ENCODE data around the gene KIF23. TPM values are rescaled to one million over a fixed set of nuclear protein-coding genes. Genes with fewer than 3 reads are reported as not detected.

Gene KIF23
- total RNA-seq, 1 donor from 2014 or later = 1.8 TPM

GRCh38 chr15:69468241-69469121 lies 54.3 kb downstream of the KIF23 start:
- H3K4me3 ChIP-seq = no peak overlapping the region
- no peaks in the 10 kb centered on the region for H3K9me3 ChIP-seq
- no peaks in the 10 kb centered on the region for H3K27me3 ChIP-seq
- no peaks in the 10 kb centered on the region for H3K36me3 ChIP-seq
- H3K27ac ChIP-seq = no peak overlapping the region
- DNase-seq (ENCODE audit: low spot score in 2 of 2) = peak; percentile 18 to 64
- peaks cover 0 to 2% of the 10 kb centered on the region in 2 donors for H3K4me1 ChIP-seq
- no peak for TF ChIP-seq CTCF (IDR thresholded peaks at IDR 0.05)
- intact Hi-C loops (cut with DNase I) = loop anchor here (10.0 kb wide), 1 partner anchor 126 kb away; no protein-coding TSS in a partner anchor

- H3K4me1 ChIP-seq = no peaks in the 10 kb centered on the region
- no peak overlapping the region for H3K27ac ChIP-seq
- no peak overlapping the region for H3K4me3 ChIP-seq
- intact Hi-C loops (cut with DNase I) = loop anchor here (10.0 kb wide), 1 partner anchor 125 kb away; no protein-coding TSS in a partner anchor
- H3K27me3 ChIP-seq = no peaks in the 10 kb centered on the region
- peak in 1 of 2 donors; percentile 49 for DNase-seq (ENCODE audit: low spot score in 2 of 2)
- H3K36me3 ChIP-seq = no peaks in the 10 kb centered on the region
- H3K9me3 ChIP-seq = no peaks in the 10 kb centered on the region
- TF ChIP-seq CTCF (IDR thresholded peaks at IDR 0.05) = no peak
These were observed 55.5 kb downstream of the KIF23 start for GRCh38 chr15:69469467-69470201.

- H3K4me1 ChIP-seq = no peaks in the 10 kb centered on the region
- no peak for DNase-seq (ENCODE audit: low spot score in 2 of 2)
- intact Hi-C loops (cut with DNase I) = no loop called here
- H3K27ac ChIP-seq = no peak overlapping the region
- H3K9me3 ChIP-seq = no peaks in the 10 kb centered on the region
- no peaks in the 10 kb centered on the region for H3K36me3 ChIP-seq
- no peak for TF ChIP-seq CTCF (IDR thresholded peaks at IDR 0.05)
- H3K27me3 ChIP-seq = no peaks in the 10 kb centered on the region
- no peak overlapping the region for H3K4me3 ChIP-seq
These were observed 57.9 kb downstream of the KIF23 start for GRCh38 chr15:69472046-69472445.

- no peak for TF ChIP-seq CTCF (IDR thresholded peaks at IDR 0.05)
These were observed 58.4 kb downstream of the KIF23 start for GRCh38 chr15:69472562-69472961.

GRCh38 chr15:69474291-69474690 lies 60.1 kb downstream of the KIF23 start:
- Histone ChIP-seq H3K4me1 (no peaks in the 10 kb centered on the region), H3K27ac (no peak overlapping the region), H3K36me3 (no peaks in the 10 kb centered on the region), H3K9me3 (no peaks in the 10 kb centered on the region), H3K27me3 (no peaks in the 10 kb centered on the region), H3K4me3 (no peak overlapping the region)
- no peak for DNase-seq (ENCODE audit: low spot score in 2 of 2)
- intact Hi-C loops (cut with DNase I) = loop anchor here (2.0 kb wide), 1 partner anchor 1015 kb away; no protein-coding TSS in a partner anchor
- TF ChIP-seq CTCF (IDR thresholded peaks at IDR 0.05) = no peak

More at GRCh38 chr15:69472562-69472961, 58.4 kb downstream of the KIF23 start:
- Histone ChIP-seq H3K36me3 (no peaks in the 10 kb centered on the region), H3K27ac (no peak overlapping the region), H3K9me3 (no peaks in the 10 kb centered on the region), H3K27me3 (no peaks in the 10 kb centered on the region), H3K4me3 (no peak overlapping the region), H3K4me1 (no peaks in the 10 kb centered on the region)
- intact Hi-C loops (cut with DNase I) = no loop called here
- DNase-seq (ENCODE audit: low spot score in 2 of 2) = peak in 1 of 2 donors; percentile 16

Measured in ascending aorta (tissue), 2 donors.